Epithelial cell of proximal tubule (primary cell): ENCODE measurements around the gene NUDT2. TPM values are rescaled to one million over a fixed set of nuclear protein-coding genes. Genes with fewer than 3 reads are reported as not detected.
A peak's percentile ranks its signal among the peaks of the same experiment; 100 is the strongest.

Experiments used
- DNase-seq: peaks from one replicate; pipeline ENCODE4 v3.0.0-alpha.2; 2011; ENCODE audit warnings: low read depth
- H3K4me3 ChIP-seq: 2 replicates; pipeline ENCODE4 v1.5.1; 2011; ENCODE audit warnings: low read depth, mild to moderate bottlenecking, low read length
- total RNA-seq: library from RNA; depleted of rRNA; stranded (reverse); fragments of >200 nt; gene quantifications from 2 replicates; pipeline ENCODE4 v1.2.3, GENCODE V29; 2015
- TF ChIP-seq, protein P1 (sequence below): conservative IDR thresholded peaks from 2 replicates; pipeline ENCODE4 v1.5.1; 2012; ENCODE audit warnings: low read depth, mild to moderate bottlenecking, low read length

The NUDT2 gene
- total RNA-seq, 1 donor from 2014 or later = 16.3 TPM

DNA sequence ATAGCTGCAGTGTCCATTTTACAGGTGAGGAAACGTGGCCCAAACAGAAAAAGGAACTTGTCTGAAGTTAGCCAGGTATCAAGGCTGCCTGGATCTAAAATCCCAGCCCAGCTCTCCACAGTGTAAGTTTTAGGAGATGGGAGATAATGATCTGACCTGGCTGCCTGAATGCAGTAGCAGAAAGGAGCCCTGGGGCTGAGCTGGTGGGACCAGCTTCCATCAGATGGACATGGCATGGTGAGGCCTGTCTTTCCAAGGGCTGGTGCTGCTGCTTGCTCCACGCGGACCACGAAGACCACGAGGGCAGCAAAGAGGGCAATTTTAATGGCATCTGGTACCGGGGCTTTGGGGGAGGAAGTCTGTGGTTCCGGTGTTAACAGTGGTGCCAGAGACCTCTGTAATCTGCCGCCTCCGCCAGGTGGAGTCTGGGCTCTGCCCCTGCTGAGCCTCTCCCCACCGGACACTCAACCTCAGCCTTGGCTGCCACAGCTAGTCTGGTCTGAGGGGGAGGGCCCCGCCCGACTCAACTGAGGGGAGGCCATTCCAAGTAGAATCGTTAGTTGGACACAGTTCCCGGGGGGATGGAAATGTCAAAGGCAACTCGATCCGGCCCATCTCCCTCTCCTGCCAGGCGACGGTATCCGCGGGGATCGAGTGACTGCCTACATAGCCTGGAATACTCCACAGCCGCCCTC is 46.7 kb downstream of the NUDT2 start:
- peak overlapping the region; percentile 66 for H3K4me3 ChIP-seq
- no peak for DNase-seq
- TF ChIP-seq, protein P1, sequence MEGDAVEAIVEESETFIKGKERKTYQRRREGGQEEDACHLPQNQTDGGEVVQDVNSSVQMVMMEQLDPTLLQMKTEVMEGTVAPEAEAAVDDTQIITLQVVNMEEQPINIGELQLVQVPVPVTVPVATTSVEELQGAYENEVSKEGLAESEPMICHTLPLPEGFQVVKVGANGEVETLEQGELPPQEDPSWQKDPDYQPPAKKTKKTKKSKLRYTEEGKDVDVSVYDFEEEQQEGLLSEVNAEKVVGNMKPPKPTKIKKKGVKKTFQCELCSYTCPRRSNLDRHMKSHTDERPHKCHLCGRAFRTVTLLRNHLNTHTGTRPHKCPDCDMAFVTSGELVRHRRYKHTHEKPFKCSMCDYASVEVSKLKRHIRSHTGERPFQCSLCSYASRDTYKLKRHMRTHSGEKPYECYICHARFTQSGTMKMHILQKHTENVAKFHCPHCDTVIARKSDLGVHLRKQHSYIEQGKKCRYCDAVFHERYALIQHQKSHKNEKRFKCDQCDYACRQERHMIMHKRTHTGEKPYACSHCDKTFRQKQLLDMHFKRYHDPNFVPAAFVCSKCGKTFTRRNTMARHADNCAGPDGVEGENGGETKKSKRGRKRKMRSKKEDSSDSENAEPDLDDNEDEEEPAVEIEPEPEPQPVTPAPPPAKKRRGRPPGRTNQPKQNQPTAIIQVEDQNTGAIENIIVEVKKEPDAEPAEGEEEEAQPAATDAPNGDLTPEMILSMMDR = peak; percentile 42

DNA sequence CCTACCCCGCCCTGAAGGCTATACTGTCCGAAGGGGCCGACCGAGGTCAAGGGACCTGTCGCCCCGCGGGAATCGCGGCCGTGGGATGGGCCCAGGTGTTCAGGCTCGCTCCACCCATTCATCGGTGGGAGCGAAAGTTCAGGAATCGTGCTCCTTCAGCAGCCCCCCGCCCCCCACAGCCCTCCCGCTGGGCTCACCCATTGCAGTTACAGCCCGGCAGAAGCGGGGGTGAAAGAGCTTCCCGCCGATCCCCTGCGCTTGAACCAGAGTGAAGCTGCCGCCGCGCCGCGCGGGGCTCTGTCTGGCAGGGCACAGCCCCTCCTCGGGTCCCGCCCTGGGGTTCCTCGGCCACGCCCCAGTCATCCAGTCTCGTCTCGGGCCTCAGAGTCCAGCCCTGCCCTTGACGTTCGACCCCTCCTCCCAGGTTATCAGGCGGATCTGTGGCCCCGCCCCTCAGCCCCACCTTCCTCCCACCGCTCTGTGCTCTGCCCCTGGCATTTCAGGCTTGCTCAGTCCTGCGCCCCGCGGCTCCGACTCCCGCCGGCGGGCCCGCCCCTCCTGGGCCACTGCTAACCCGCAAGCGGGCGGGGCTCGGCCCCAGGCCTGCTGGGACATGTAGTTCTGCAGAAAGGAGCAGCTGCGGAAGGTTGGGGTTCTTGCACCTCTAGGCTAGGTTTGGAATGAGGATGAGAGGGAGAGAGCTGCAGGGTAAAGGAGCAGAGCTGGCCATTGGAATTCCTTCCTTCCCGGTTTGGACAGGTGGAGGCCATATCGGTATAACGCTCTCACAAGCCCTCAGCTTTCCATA is 47.4 kb downstream of the NUDT2 start, which contains the start of gene MYORG:
MYORG (minus strand) TSS at position 303 of the 808 bp plus-strand sequence. CDS start 3,955 bp downstream, outside the sequence.
- H3K4me3 ChIP-seq = peak within 1 kb of the TSS; percentile 66
- TF ChIP-seq, protein P1 = no peak
- DNase-seq = peak; percentile 32

DNA sequence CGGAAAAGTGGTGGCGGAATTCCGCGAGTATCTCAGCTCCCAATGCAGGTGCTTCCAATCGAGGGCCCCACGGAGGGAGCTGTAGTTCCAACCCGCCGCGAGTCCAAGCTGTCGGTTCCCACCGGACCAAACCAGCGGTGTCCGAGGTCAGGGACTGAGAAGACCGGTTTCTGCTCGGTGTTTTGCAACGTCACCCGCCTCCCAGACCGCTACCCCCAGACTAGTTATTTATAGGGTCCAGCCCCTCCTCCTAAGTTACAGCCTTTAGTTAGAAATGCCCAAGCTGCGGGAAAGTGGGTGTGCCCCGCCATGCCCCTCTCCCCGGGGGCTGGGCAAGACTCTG is 48.0 kb downstream of the NUDT2 start:
- TF ChIP-seq, protein P1 = no peak
- peak overlapping the region; percentile 66 for H3K4me3 ChIP-seq
- DNase-seq = no peak

DNA sequence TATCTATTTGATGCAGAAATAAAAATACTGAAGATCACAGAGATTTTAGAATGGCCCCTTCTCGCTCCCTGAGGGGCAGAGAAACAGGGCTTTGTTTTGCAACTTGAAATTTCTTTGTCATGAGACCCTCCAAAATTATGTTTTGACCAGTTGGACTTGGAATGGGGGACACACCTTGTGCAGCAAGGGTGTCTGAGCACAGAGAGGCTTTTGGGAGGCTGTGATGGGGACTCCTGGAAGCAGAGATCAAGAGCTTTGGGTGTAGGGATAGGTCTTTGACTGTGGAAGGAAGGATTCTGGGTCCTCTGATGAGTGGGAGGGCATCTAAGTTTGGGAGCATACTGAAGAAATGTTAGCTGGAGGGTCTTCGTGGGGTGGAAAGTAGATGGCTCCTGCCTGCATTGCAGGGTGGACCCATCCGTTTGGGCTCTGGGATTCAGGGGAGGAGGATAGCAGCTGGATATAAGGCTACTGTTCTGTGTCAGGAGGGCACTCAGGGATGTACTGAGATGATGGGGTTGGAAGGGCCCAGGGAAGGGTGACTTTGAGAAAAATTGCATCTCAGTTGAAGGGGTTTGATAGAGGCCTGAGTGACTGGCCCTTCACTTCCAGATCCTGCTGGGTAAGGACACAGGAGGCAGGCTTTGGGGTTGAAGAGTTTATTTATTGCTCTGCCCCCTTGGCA is 49.1 kb downstream of the NUDT2 start:
- no peak overlapping the region for H3K4me3 ChIP-seq
- TF ChIP-seq, protein P1 = no peak
- no peak for DNase-seq

DNA sequence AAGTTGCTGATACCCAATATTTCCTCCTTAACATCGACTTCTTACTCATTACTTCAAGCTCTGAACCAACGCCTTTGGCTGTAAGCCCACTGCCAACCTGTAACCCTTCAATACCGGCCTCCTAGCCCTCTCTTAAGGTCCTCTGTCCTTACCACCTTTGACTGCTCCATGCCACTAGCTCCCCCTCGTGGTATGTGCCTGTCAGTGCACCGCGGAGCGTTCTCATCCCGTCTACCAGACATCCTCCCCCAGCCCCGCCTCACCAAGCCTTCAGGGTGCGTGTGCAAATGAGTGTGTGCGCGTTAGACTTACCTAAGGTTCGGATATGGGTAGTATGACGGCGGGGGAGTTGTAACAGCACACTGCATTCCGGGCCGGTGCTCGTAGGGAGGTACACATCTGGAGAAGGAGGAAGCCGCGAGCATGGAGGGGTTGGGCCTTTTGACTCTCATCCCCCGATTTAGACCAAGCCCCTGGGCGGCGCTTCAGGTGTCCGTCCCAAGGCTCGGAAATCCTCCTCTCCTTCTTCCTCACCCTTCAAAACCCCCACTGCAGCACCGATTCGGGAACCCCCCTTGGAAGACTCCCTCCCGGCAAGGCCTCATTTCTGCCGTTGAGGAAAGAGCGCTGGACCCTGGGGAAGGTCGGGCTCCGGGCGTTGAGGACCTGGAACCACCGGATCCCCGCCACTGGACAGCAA is 50.1 kb downstream of the NUDT2 start:
- DNase-seq = peak; percentile 33
- TF ChIP-seq, protein P1 = peak; percentile 98
- H3K4me3 ChIP-seq = peak overlapping the region; percentile 59

DNA sequence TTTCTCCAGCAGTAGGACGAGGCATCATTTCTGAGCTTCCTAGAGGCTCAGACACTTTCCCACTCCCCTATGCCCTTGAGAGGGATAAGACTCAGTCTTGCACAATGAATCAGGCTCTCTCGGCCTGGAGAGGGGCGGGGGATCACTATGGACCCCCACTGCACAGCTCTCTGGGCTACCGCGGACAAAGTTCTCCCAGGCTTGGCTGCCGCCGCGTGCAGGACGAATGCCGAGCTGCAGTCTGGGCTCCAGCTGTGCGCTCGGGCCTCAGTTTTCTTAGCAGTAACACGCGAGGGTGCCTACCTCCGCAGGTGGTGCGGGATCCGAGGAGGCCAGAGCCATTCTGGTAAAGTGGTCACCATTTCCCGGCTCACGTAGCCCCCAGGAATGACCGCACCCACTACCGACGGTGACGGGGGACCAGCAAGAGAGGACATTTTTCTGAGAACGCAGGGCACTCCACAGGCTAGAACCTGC is 50.7 kb downstream of the NUDT2 start:
- DNase-seq = no peak
- TF ChIP-seq, protein P1 = no peak
- peak overlapping the region; percentile 59 for H3K4me3 ChIP-seq
